GM23338 (cell line): Measurements from ENCODE around the gene C22orf42. TPM values are rescaled to one million over a fixed set of nuclear protein-coding genes. Genes with fewer than 3 reads are reported as not detected.

Experiments
- ATAC-seq: fragments of 200-7000 bp; cut with Tn5 transposase; 3 replicates; pipeline ENCODE4 v1.9.1; 2020
- DNase-seq: peaks from one replicate; pipeline ENCODE4 v3.0.0-alpha.2; 2015; ENCODE audit warnings: low spot score
- H2AFZ ChIP-seq: fragments of 200-600 bp; sonication (generic); 2 replicates; pipeline ENCODE4 v1.8.0; 2016; ENCODE audit warnings: antibody characterized with exemption, mild to moderate bottlenecking, moderate library complexity
- H3F3A ChIP-seq: fragments of 200-600 bp; sonication (generic); replicated peaks from 2 replicates; pipeline ENCODE4 v1.8.0; 2017; ENCODE audit warnings: antibody characterized with exemption, mixed run types, low read depth
- H3K27ac ChIP-seq: fragments of 200-600 bp; sonication (generic); 2 replicates; pipeline ENCODE4 v1.6.1; 2016; ENCODE audit warnings: low read depth
- H3K27me3 ChIP-seq: fragments of 200-600 bp; sonication (generic); 2 replicates; pipeline ENCODE4 v1.8.0; 2016; ENCODE audit warnings: mild to moderate bottlenecking, mixed run types, moderate library complexity; ENCODE audit not compliant: insufficient read depth
- H3K36me3 ChIP-seq: fragments of 200-600 bp; sonication (generic); 2 replicates; pipeline ENCODE4 v1.8.0; 2016; ENCODE audit warnings: mild to moderate bottlenecking; ENCODE audit not compliant: insufficient read depth
- H3K4me1 ChIP-seq: fragments of 200-600 bp; sonication (generic); 2 replicates; pipeline ENCODE4 v1.8.0; 2016; ENCODE audit warnings: mild to moderate bottlenecking, moderate library complexity; ENCODE audit not compliant: insufficient read depth
- H3K4me2 ChIP-seq: fragments of 200-600 bp; sonication (generic); 2 replicates; pipeline ENCODE4 v1.7.1; 2017; ENCODE audit warnings: mixed run types
- H3K4me3 ChIP-seq: fragments of 200-600 bp; sonication (generic); 2 replicates; pipeline ENCODE4 v1.6.1; 2016; ENCODE audit warnings: mixed run types
- H3K79me2 ChIP-seq: fragments of 200-600 bp; sonication (generic); replicated peaks from 2 replicates; pipeline ENCODE4 v1.8.0; 2017; ENCODE audit warnings: mild to moderate bottlenecking; ENCODE audit not compliant: insufficient read depth
- H3K9me2 ChIP-seq: fragments of 200-600 bp; sonication (generic); 2 replicates; pipeline ENCODE4 v1.8.0; 2017; ENCODE audit not compliant: insufficient read depth
- H4K20me1 ChIP-seq: fragments of 200-600 bp; sonication (generic); replicated peaks from 2 replicates; pipeline ENCODE4 v1.8.0; 2017; ENCODE audit warnings: mild to moderate bottlenecking; ENCODE audit not compliant: insufficient read depth
- H3K27ac Mint-ChIP-seq: 2 replicates; pipeline ENCODE4 v1.8.0; 2020; ENCODE audit warnings: inconsistent platforms, mild to moderate bottlenecking, moderate library complexity, mixed read lengths
- H3K27me3 Mint-ChIP-seq: 3 replicates; pipeline ENCODE4 v1.8.0; 2022; ENCODE audit warnings: low read depth, mild to moderate bottlenecking, moderate library complexity, mixed read lengths, inconsistent platforms; ENCODE audit not compliant: insufficient read depth, poor library complexity
- H3K36me3 Mint-ChIP-seq: 3 replicates; pipeline ENCODE4 v1.8.0; 2021; ENCODE audit warnings: low read depth, mild to moderate bottlenecking, inconsistent platforms, moderate library complexity, mixed read lengths
- H3K4me1 Mint-ChIP-seq: 3 replicates; pipeline ENCODE4 v1.8.0; 2020; ENCODE audit warnings: mild to moderate bottlenecking, inconsistent platforms, mixed read lengths
- H3K4me3 Mint-ChIP-seq: 3 replicates; pipeline ENCODE4 v1.8.0; 2021; ENCODE audit warnings: moderate library complexity, mild to moderate bottlenecking, inconsistent platforms, mixed read lengths
- H3K9me3 Mint-ChIP-seq: 3 replicates; pipeline ENCODE4 v1.8.0; 2020; ENCODE audit warnings: moderate library complexity, mild to moderate bottlenecking, inconsistent platforms, mixed read lengths
- CREB1 ChIP-seq: fragments of 250-450 bp; sonication (Bioruptor Pico); IDR thresholded peaks from 2 replicates; pipeline ENCODE4 v1.5.0; 2020; ENCODE audit warnings: low read depth, mild to moderate bottlenecking, moderate library complexity
- EZH2 ChIP-seq: fragments of 200-600 bp; sonication (generic); IDR thresholded peaks from one replicate; pipeline ENCODE4 v1.8.0; 2017; ENCODE audit warnings: antibody characterized with exemption, mild to moderate bottlenecking, low read depth; ENCODE audit not compliant: unreplicated experiment
- EZH2phosphoT487 ChIP-seq: fragments of 200-600 bp; sonication (generic); IDR thresholded peaks from one replicate; pipeline ENCODE4 v1.8.1; 2018; ENCODE audit warnings: antibody characterized with exemption; ENCODE audit not compliant: unreplicated experiment
- JUNB ChIP-seq: IDR thresholded peaks from one replicate; pipeline ENCODE4 v1.6.1; 2016; ENCODE audit warnings: antibody characterized with exemption; ENCODE audit not compliant: unreplicated experiment
- NANOG ChIP-seq: IDR thresholded peaks from 2 replicates; pipeline ENCODE4 v1.6.1; 2016; ENCODE audit warnings: antibody characterized with exemption, borderline replicate concordance
- POLR2AphosphoS5 ChIP-seq: IDR thresholded peaks from 2 replicates; pipeline ENCODE4 v1.6.1; 2016; ENCODE audit warnings: antibody characterized with exemption, low read depth
- STAT1 ChIP-seq: IDR thresholded peaks from one replicate; pipeline ENCODE4 v1.6.1; 2016; ENCODE audit warnings: antibody characterized with exemption; ENCODE audit not compliant: unreplicated experiment
- ZNF114 ChIP-seq: fragments of 250-450 bp; sonication (Bioruptor Pico); IDR thresholded peaks from 2 replicates; pipeline ENCODE4 v1.5.0; 2020; ENCODE audit warnings: mild to moderate bottlenecking, moderate library complexity
- ZNF331 ChIP-seq: fragments of 250-450 bp; sonication (Bioruptor Pico); IDR thresholded peaks from 2 replicates; pipeline ENCODE4 v1.5.0; 2020; ENCODE audit warnings: low read depth, mild to moderate bottlenecking, moderate library complexity
- polyA plus RNA-seq: library from polyadenylated mRNA; unstranded; fragments of >200 nt; fragmentation: Nextera tagmentation; extraction: Ambion mirVana; gene quantifications from 2 replicates; pipeline ENCODE4 v1.2.1, GENCODE V29; 2016
- total RNA-seq: library from RNA; depleted of rRNA; stranded (reverse); fragments of >200 nt; shearing (Covaris generic); gene quantifications from 2 replicates; pipeline ENCODE4 v1.2.3, GENCODE V29; 2014
- TF ChIP-seq, protein P1 (sequence below), 2 experiments: fragments of 200-600 bp in 1 of 2; sonication (generic) in 1 of 2; conservative IDR thresholded peaks; 2 replicates each; pipeline versions ENCODE4 v1.5.1 to v1.6.1; 2016 to 2017; ENCODE audit warnings: antibody characterized with exemption in 2 of 2, low read depth in 2 of 2, mild to moderate bottlenecking in 2 of 2, moderate library complexity in 1 of 2
- TF ChIP-seq, protein P2 (sequence below): IDR thresholded peaks from 2 replicates; pipeline ENCODE4 v1.6.1; 2016; ENCODE audit warnings: antibody characterized with exemption
- TF ChIP-seq, protein P3 (sequence below): fragments of 250-450 bp; sonication (Bioruptor Pico); IDR thresholded peaks from 2 replicates; pipeline ENCODE4 v1.5.0; 2020; ENCODE audit warnings: mild to moderate bottlenecking, moderate library complexity
- TF ChIP-seq, protein P4 (sequence below): IDR thresholded peaks from one replicate; pipeline ENCODE4 v1.6.1; 2018; ENCODE audit warnings: antibody characterized with exemption; ENCODE audit not compliant: unreplicated experiment

The C22orf42 gene
- total and polyA plus RNA-seq, 2 experiments from 2014 or later: 0.76 to 1.2 TPM

DNA sequence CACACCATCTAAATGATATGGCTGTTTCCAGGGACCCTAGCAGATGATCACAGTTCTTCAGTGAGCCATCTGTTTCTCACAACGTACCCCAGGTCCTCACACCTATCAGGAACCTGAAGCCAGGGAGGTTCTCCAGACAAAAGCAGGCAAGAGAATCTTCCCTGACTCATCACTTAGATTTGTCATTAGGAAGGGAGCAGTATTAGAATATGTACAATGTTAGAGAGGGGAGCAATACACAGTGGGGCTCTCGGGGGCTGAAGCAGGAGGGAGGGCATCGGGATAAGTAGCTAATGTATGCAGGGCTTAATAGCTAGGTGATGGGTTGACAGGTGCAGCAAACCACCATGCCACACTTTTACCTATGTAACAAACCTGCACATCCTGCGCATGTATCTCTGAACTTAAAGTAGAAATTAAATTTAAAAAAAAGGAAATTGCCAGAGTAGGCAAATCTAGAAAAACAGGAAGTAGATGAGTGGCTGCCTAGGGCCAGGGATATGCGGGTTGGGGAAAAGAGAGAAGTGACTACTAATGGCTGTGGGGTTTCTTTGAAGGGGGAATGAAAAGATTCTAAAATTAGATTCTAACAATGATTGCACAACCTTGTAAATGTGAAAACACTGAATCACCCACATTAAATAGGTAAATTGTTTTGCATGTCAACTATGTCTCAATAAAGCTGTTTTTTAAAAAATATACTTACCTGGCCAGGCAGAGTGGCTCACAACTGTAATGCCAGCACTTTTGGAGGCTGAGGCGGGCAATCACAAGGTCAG, 14.4 kb downstream of the C22orf42 start:
- no peak for DNase-seq
- Histone ChIP-seq H3K27ac (peak overlapping the region; percentile 50; the same call in 1 of the 2 replicates), H3K4me3 (no peak overlapping the region), H3K36me3 (no peaks in the 10 kb centered on the region), H3K79me2 (no peaks in the 10 kb centered on the region), H3K9me2 (peaks cover 12% of the 10 kb centered on the region), H4K20me1 (no peaks in the 10 kb centered on the region), H2AFZ (0 out of 2 replicates have a peak overlapping the region, but pooled peaks have one; percentile 10), H3K4me1 (peaks cover 4% of the 10 kb centered on the region; the same call in 1 of the 2 replicates), H3K4me2 (no peak overlapping the region), H3K27me3 (no peaks in the 10 kb centered on the region), H3F3A (no peaks in the 10 kb centered on the region)
- Mint-ChIP-seq H3K4me3 (no peak overlapping the region), H3K36me3 (peaks cover 4% of the 10 kb centered on the region; the same call in 2 of the 3 replicates), H3K27me3 (peaks cover 2% of the 10 kb centered on the region), H3K9me3 (peaks cover 4% of the 10 kb centered on the region; the same call in 2 of the 3 replicates), H3K4me1 (peaks cover 27% of the 10 kb centered on the region), H3K27ac (no peak overlapping the region)
- TF ChIP-seq ZNF331 (CRISPR knock-in tag): no peak
- TF ChIP-seq, protein P1, sequence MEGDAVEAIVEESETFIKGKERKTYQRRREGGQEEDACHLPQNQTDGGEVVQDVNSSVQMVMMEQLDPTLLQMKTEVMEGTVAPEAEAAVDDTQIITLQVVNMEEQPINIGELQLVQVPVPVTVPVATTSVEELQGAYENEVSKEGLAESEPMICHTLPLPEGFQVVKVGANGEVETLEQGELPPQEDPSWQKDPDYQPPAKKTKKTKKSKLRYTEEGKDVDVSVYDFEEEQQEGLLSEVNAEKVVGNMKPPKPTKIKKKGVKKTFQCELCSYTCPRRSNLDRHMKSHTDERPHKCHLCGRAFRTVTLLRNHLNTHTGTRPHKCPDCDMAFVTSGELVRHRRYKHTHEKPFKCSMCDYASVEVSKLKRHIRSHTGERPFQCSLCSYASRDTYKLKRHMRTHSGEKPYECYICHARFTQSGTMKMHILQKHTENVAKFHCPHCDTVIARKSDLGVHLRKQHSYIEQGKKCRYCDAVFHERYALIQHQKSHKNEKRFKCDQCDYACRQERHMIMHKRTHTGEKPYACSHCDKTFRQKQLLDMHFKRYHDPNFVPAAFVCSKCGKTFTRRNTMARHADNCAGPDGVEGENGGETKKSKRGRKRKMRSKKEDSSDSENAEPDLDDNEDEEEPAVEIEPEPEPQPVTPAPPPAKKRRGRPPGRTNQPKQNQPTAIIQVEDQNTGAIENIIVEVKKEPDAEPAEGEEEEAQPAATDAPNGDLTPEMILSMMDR (conservative IDR thresholded peaks at IDR 0.05; ENCODE audit: low read depth in 2 of 2): no peak
- TF ChIP-seq NANOG: no peak
- no peak for TF ChIP-seq EZH2
- TF ChIP-seq, protein P2, sequence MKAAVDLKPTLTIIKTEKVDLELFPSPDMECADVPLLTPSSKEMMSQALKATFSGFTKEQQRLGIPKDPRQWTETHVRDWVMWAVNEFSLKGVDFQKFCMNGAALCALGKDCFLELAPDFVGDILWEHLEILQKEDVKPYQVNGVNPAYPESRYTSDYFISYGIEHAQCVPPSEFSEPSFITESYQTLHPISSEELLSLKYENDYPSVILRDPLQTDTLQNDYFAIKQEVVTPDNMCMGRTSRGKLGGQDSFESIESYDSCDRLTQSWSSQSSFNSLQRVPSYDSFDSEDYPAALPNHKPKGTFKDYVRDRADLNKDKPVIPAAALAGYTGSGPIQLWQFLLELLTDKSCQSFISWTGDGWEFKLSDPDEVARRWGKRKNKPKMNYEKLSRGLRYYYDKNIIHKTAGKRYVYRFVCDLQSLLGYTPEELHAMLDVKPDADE: no peak
- TF ChIP-seq CREB1 (CRISPR knock-in tag): no peak
- TF ChIP-seq, protein P3, sequence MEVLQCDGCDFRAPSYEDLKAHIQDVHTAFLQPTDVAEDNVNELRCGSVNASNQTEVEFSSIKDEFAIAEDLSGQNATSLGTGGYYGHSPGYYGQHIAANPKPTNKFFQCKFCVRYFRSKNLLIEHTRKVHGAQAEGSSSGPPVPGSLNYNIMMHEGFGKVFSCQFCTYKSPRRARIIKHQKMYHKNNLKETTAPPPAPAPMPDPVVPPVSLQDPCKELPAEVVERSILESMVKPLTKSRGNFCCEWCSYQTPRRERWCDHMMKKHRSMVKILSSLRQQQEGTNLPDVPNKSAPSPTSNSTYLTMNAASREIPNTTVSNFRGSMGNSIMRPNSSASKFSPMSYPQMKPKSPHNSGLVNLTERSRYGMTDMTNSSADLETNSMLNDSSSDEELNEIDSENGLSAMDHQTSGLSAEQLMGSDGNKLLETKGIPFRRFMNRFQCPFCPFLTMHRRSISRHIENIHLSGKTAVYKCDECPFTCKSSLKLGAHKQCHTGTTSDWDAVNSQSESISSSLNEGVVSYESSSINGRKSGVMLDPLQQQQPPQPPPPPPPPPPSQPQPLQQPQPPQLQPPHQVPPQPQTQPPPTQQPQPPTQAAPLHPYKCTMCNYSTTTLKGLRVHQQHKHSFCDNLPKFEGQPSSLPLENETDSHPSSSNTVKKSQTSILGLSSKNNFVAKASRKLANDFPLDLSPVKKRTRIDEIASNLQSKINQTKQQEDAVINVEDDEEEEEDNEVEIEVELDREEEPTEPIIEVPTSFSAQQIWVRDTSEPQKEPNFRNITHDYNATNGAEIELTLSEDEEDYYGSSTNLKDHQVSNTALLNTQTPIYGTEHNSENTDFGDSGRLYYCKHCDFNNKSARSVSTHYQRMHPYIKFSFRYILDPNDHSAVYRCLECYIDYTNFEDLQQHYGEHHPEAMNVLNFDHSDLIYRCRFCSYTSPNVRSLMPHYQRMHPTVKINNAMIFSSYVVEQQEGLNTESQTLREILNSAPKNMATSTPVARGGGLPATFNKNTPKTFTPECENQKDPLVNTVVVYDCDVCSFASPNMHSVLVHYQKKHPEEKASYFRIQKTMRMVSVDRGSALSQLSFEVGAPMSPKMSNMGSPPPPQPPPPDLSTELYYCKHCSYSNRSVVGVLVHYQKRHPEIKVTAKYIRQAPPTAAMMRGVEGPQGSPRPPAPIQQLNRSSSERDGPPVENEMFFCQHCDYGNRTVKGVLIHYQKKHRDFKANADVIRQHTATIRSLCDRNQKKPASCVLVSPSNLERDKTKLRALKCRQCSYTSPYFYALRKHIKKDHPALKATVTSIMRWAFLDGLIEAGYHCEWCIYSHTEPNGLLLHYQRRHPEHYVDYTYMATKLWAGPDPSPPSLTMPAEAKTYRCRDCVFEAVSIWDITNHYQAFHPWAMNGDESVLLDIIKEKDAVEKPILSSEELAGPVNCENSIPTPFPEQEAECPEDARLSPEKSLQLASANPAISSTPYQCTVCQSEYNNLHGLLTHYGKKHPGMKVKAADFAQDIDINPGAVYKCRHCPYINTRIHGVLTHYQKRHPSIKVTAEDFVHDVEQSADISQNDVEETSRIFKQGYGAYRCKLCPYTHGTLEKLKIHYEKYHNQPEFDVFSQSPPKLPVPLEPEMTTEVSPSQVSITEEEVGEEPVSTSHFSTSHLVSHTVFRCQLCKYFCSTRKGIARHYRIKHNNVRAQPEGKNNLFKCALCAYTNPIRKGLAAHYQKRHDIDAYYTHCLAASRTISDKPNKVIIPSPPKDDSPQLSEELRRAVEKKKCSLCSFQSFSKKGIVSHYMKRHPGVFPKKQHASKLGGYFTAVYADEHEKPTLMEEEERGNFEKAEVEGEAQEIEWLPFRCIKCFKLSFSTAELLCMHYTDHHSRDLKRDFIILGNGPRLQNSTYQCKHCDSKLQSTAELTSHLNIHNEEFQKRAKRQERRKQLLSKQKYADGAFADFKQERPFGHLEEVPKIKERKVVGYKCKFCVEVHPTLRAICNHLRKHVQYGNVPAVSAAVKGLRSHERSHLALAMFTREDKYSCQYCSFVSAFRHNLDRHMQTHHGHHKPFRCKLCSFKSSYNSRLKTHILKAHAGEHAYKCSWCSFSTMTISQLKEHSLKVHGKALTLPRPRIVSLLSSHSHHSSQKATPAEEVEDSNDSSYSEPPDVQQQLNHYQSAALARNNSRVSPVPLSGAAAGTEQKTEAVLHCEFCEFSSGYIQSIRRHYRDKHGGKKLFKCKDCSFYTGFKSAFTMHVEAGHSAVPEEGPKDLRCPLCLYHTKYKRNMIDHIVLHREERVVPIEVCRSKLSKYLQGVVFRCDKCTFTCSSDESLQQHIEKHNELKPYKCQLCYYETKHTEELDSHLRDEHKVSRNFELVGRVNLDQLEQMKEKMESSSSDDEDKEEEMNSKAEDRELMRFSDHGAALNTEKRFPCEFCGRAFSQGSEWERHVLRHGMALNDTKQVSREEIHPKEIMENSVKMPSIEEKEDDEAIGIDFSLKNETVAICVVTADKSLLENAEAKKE (CRISPR knock-in tag): no peak
- no peak for TF ChIP-seq ZNF114 (CRISPR knock-in tag)
- TF ChIP-seq STAT1: no peak
- no peak for TF ChIP-seq POLR2AphosphoS5
- no peak for TF ChIP-seq JUNB
- TF ChIP-seq, protein P4, sequence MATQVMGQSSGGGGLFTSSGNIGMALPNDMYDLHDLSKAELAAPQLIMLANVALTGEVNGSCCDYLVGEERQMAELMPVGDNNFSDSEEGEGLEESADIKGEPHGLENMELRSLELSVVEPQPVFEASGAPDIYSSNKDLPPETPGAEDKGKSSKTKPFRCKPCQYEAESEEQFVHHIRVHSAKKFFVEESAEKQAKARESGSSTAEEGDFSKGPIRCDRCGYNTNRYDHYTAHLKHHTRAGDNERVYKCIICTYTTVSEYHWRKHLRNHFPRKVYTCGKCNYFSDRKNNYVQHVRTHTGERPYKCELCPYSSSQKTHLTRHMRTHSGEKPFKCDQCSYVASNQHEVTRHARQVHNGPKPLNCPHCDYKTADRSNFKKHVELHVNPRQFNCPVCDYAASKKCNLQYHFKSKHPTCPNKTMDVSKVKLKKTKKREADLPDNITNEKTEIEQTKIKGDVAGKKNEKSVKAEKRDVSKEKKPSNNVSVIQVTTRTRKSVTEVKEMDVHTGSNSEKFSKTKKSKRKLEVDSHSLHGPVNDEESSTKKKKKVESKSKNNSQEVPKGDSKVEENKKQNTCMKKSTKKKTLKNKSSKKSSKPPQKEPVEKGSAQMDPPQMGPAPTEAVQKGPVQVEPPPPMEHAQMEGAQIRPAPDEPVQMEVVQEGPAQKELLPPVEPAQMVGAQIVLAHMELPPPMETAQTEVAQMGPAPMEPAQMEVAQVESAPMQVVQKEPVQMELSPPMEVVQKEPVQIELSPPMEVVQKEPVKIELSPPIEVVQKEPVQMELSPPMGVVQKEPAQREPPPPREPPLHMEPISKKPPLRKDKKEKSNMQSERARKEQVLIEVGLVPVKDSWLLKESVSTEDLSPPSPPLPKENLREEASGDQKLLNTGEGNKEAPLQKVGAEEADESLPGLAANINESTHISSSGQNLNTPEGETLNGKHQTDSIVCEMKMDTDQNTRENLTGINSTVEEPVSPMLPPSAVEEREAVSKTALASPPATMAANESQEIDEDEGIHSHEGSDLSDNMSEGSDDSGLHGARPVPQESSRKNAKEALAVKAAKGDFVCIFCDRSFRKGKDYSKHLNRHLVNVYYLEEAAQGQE: no peak
- no peak for TF ChIP-seq EZH2phosphoT487
- ATAC-seq: no peak
